Ureter (tissue), 1 donor: ENCODE measurements around the gene ERCC6L. TPM values are rescaled to one million over a fixed set of nuclear protein-coding genes. Genes with fewer than 3 reads are reported as not detected.

Experiments used
- DNase-seq: peaks from one replicate; pipeline ENCODE4 v3.0.0-alpha.2; 2020; ENCODE audit warnings: low spot score
- total RNA-seq: library from RNA; stranded (reverse); gene quantifications from one replicate; pipeline ENCODE4 v1.2.4, GENCODE V29; 2023
- donor health status: DM: yes; HTN: yes; CAD: no.

ERCC6L gene
- total RNA-seq, 1 donor from 2014 or later = 0.26 TPM

DNA sequence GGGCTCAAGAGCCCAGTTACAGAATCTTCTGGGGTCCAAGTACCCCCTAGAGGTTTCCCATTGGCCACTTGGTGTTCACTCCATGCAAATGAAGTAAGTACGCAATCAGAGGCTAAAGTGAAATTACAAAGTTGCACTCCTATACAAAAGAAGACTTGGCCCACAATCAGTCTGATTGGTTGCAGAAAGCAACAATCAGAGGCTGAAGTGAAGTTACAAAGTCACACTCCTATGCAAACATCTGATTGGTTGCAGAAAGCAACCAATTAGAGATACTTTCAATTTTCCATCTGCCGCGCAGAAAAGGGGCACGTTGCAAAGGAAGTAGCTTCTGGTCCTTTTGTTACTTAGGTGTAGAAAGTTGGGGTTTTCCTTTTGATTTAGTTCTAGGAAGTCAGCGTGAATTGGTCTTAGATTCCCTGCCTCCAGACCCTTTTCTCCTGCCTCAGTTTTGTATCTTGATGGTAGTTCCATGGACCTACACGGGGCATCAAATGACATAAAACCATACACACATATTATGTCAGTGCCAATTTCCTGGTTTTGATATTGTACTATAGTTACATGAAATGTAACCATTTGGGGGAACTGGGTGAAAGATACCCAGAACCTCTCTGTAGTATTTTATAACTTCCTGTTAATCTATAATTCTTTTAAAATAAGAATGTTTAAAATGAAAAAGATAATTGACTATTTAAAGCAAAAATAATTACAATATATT is 69.7 kb downstream of the ERCC6L start:
- DNase-seq = no peak

DNA sequence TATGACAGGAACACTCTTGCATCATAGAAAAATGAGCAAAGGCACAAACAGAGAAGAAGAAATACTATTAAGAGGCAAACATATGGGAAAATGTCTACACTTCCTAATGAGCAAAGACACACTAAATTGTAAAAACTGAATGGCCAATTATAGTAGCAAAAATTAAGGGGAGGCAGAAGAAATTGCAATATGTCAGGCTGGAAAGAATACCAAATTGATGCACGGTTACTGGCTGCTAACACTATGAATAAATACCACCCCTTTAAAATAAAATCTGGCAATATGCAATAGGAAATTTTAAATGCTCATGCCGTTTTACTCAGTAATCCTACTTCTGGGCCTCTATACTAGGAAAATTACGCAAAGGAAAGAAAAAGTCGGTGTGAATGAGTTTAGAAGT is 73.3 kb downstream of the ERCC6L start:
- no peak for DNase-seq

DNA sequence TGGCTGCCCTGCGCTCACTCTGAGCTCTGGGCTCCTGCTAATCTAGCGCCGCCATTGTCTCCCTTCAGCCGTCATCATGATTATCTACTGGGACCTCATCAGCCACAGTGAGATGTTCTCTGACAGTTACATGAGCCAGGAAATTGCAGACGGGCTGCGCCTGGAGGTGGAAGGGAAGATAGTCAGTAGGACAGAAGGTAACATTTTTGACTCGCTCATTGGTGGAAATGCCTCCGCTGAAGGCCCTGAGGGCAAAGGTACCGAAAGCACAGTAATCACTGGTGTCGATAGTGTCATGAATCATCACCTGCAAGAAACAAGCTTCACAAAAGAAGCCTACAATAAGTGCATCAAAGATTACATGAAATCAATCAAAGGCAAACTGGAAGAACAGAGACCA is 79.1 kb downstream of the ERCC6L start:
- DNase-seq = no peak

DNA sequence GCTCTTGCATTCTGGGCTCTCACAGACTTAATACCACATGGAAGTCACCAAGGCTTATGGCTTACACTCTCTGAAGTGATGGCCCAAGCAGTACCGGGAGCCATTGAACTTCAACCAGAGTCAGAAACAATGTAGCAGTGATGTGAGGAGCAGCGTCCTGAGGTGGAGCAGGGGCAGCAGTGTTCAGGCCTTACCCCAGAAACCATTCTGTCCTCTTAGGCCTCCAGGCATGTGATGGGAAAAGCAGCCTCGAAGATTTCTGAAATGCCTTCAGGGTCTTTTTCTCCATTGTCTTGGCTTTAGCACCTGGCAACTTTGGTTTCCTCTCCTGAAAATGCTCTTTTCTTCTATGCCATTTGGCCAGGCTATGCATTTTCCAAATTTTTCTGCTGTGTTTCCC is 80.1 kb downstream of the ERCC6L start:
- no peak for DNase-seq

Other genes starting within 250 kb of the ERCC6L start
- 9.8 TPM for gene RTL5, start 107.1 kb downstream of the ERCC6L start, total RNA-seq
- 13.4 TPM for gene PIN4, start 57.3 kb downstream of the ERCC6L start, total RNA-seq
- 1,737 TPM for gene RPS4X, start 38.2 kb upstream of the ERCC6L start, total RNA-seq
- not detected for gene CITED1, start 66.9 kb upstream of the ERCC6L start, total RNA-seq